GOT3 (cell line): ENCODE data around the gene RNF207.

Experiments
- DNase-seq: peaks from one replicate; lab custom pipeline; 2025; ENCODE audit warnings: mixed read lengths; lab: John Stamatoyannopoulos, UW

The RNF207 gene

DNA sequence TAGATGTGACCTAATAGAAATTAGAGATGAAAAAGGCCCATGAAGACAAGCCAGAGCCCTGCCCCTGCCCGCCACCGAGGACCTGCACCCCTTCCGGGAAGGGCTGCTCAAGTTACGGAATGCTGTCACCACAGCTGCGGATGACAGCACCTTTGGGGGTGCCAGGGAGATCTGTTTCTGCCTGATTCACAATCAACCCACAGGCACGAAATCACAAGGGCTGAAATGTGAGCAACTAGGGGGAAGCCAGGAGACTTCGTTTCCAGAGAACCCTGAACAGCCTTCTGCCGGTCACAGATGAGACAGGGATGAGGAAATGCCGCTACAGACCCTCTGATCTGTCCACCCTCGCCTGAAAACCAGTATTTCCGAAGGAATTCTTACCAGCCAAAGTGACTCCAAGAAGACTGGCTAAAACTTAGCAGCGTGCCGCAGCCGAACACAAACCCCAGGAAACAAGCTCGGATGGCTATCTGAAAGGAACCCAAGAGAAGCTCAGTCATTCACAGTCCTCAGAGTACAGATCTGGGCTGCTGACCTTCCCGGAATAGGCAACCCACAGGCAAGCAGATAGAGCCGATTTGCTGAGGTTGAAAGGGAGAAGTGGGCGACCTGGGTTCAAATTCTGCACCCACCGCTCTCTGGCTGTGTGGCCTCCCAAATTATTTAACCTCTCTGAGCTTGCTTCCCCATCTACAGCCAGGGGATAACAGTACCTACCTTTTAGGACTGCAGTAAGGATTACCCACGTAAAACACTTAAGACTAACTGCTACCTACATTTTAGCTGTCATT is 28.8 kb downstream of the RNF207 start:
- DNase-seq: no peak

DNA sequence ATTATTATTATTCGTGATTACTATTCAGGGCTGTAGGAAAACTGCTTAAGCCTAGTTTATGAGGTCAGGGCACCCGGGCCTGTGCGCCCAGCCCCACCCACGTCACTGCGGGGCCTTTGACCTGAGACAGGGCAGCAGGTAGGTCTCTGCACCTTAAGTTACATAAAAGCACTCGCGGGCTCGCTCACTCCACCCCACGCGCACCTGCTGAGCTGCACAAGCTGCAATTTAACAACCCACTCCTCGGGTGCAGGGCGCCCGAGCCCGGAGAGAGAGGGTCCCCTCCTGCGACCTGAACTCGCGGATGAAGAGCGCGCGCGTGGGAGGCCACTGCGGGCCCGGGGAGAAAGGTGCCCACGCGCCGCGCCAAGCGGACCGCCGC is 29.4 kb downstream of the RNF207 start:
- DNase-seq: no peak

DNA sequence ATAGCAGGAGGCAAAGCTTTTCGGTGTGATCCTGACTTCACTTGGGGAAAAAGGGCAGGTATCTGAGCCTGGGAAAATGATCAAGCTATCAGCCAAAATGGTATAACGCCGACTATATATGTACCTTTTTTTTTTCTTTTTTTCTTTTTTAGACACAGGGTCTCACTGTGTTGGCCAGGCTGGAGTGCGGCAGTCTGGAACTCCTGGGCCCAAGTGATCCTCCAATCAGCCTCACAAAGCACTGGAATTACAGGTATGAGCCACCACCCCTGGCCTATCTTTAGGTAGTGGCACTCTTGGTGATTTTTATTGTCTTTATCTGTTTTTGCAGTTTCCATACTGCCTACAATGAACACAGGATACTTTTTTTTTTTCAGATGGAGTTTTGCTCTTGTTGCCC is 31.2 kb downstream of the RNF207 start:
- no peak for DNase-seq

DNA sequence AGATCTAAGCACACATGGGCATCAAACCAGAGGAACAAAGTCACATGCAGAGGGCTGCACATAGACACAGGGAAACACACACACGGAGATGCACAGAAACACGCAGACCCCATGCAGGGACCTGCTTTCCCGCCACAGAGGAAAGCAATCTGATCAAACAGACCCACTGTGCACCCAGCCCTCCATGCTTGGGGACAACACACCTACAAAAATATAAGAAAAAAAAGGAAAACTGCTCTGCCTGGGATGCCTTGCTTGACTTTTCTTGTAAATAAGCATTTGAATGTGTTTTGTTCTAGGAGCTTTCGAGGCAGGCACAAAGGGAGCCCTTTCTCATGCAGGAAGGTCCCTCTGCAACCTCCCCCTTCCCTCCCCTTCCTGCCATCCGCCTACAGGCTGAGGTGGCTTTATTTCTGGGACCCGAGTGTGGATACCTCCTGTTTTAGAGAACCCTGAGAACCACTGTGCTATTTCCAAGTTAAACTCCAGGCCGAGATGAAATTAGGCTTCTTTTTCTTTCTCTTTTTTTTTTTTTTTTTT is 33.4 kb downstream of the RNF207 start:
- no peak for DNase-seq

DNA sequence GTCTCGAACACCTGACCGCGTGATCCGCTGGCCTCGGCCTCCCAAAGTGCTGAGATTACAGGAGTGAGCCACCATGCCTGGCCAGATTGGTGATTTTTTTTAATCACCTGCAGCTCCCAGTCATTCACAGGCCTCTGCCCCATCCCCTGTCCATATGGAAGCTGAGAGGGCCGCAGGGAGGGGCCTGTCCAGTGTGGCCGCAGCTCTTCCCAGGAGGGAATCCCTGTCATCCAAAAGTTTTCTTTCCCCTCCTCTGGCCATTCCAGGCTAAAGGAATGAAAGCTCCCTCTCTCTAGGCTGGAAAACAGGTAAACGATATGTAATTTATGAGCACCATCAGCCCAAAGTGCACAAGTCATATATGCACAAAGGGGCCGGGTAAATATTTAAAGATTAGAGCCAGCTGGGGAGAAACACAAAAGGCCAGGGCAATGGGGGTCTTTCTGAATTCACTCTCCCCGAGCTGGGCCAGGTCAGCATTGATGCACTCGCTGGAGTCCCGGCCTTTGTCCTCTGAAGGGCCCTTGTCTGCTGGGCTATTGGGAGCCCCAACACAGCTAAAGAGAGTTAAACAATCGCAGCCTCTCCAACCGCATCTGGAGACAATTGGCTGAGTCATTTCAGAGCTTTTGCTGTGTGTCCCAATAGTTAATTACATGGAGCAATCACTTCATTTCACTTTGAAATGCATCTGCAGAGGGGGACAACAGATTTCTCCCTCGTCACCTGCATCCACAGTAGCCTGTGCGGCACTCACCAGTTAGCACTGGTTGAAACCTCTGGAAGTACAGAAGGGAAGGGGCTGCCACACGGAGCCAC is 34.2 kb downstream of the RNF207 start:
- DNase-seq: no peak

DNA sequence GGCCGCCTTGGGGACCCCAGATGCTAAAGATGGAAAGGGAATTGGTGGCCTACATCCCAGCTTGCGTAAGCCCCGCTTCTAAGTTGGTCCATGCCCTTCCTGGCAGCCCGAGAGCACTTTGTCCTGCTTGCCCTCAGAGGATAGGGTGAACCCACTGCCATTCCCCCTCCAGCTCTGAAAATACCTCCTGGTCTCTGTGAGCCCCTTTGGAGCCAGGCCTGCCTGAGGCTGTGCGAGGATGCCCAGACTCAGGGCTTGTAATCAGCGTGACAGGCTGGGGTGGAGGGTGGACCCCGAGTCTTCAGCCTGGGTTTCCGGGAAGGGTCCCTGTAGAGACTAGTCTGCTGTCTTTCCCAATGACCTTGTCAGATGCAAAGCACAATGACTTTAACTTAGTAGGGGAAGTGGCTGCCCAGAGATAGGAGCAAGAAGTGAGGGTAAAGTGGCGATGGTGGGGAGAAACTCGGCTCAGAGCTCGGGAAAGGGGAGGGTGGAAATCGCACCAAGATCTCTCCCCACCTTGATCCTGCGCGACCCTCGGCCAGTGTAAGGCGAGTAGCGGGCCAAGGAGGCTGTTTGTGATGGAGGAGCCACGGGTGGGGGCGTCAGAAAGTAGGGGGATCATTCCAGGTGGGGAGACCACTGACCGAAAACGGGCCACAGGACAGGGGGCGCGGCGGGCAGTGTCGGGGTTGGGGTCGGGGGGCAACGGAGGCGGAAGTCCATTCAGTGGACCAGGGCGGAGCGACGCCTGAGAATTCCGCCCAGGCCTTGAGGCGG is 35.4 kb downstream of the RNF207 start:
- DNase-seq: no peak

DNA sequence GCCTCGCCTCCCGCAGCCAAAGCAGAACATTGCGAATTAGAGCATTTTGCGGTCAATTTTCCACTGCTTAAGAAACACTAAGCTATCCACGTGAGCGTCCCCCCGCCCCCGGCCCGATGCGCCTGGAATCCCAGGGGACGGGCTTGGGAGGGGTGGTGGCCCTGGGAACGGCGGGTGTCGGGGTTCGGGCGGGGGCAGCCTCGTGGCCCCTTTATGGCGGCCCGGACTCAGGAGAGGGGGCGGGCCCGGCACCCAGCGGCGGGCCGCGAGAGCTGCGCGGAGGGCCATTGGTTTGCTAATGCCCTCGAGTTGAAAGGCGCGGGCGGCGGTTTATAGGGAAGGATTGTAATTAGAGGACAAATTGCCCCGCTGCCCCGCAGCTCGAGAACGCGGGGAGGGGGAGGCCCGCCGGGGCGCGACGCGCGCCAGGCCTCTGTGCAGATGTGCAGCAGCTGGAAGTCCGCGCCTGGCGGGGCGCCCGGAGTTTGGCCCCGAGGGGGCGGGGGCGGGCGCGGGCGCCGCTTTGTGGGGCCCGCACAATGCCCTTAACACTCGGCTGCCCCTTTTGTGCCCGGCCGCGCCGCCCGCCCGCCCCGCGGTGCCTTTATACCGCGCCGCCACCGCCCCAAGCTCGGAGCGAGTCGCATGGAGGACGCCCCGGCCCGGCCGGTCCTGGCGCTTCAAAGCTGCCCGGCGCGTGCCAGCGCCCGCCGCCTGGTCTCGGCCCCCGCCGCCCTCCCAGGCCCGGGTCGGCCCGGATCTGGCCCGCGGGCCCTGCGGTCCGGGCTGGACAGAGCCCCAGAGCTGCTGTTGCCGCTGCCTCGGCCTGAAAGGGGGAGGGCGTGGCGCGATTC is 36.2 kb downstream of the RNF207 start:
- no peak for DNase-seq

DNA sequence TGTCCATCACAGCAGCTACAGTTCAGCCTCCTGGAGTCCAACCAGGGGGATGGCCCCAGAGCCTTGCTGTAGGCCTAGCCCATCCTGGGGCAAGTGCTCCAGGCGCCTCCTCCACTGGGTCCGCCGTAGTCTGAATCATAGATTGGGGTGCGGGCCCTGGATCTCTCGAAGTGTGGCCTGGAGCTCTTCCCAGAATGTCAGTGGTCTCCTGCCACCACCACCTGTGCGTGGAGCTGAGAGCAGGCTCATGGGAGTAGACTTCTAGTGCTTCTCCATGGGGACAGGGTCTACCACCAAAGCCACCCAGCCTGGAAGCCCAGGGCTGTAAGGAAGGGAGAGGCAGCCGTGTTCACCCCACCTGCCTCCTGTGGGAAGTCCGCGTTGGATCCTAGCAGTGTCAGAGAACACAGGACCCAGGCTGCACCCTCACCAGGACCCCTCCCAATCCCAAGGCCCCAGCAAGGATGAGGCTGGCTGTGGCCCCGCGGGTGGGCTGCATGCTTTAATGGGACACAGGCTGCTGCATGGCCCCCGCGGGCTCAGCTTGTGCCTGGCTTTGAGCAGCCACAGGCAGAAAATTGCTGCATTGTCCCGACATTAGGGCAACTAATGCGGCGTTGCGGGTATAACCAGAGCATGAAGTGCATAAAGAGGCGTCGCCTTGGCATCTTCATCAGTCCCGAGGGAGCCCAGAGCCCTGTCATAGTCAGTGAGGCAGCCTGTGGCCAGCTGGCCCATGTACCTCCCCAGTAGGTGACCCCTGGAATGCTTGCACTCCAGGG is 37.3 kb downstream of the RNF207 start:
- no peak for DNase-seq

DNA sequence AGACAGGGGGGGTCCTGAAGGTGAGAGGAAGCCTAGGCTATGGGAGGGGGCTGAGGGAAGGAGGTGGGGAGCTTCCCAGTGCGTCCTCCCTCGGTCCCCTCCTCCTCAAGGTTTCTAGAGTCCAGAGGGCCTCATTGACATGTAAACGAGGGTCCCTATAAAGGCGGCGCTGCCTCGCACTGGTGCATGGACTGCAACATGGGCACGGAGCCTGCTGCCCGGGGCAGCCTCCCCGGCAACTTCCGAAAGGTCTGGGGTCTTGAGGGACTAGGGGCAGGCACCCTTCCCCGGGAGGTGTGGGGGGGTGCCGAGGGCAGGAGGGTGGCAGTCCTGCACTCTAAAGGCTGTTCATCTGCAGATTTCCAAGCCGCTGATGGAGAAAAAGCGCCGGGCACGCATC is 38.1 kb downstream of the RNF207 start, which contains the start of gene HES3:
Gene HES3 (plus strand): TSS at position 187 of the 400 bp plus-strand sequence. CDS start 187 bp downstream, at position 374.
- no peak for DNase-seq

DNA sequence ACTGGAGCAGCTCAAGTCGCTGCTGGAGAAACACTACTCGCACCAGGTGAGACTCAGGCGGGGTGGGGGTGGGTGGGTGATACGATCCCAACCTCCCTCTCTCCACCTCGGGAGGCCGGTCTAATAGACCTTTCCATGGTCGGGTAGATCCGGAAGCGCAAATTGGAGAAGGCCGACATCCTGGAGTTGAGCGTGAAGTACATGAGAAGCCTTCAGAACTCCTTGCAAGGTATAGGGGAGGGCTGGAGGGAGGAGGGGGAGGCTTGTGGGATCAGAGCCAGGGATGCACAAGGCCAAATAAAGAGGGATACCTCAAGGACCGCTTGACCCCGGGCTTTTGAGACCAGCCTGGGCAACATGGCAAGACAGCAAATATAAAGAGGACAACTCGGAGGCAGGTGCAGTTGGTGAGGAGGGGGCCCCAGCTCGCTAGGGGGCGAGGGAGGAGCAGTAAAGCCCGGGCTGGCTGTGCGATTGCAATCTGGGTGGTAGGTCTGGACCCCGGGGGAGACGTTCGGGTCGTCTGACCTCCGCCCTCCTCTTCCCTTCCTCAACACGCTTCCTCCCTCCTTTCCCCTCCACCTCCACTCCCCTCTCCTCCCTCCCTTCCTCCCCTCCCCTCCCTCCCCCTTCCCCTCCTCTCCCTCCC is 38.6 kb downstream of the RNF207 start:
- no peak for DNase-seq

DNA sequence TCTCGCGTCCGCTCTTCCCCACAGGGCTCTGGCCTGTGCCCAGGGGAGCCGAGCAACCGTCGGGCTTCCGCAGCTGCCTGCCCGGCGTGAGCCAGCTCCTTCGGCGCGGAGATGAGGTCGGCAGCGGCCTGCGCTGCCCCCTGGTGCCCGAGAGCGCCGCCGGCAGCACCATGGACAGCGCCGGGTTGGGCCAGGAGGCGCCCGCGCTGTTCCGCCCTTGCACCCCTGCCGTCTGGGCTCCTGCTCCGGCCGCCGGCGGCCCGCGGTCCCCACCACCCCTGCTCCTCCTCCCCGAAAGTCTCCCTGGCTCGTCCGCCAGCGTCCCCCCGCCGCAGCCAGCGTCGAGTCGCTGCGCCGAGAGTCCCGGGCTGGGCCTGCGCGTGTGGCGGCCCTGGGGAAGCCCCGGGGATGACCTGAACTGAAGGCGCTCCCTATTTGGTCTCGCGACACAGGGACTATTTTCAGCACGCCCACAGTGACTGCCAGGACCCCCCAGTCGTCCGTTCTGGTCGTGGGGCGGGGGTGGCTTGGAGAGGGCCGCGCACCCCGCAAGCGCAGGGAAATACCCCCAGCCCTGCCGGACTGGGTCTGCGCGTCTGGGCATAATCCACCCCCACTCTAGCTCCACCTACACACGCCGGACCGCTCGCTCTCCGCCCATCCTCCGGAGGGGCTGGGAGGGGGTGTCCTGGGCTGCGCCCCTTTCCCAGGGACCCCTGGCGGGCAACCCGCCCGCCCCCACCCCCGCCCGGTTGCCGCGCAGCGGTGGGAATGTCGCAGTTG is 39.4 kb downstream of the RNF207 start:
- no peak for DNase-seq

DNA sequence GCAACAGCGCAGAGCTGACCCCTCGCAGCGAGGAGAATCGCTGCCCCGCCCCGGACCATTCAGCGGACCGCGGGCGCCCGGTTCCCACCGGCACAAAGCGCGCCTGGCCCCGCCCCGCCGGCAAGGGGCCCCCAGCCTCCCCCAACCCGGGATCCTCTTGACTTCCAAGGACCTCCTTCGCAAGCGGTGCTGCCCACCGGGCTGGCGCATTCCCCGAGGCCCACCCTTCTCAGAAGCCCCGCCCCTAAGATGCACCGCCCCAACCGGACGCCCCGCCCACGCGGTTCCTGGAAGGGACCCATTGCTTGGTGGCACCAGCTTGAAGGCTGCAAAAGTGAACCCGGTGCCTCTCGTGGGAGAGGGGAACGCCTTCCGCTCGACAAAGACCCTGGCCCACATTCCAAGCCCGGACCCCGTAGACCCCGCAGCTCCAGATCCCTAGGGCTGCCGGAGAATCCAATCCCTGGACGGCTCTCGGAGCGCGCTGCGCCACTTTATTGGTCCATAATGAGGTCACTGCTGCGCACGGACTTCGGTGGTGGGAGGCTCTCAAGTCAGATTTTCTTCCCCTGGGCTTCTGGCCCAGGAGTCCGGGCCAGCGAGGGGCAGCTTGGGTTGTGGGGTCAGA is 40.1 kb downstream of the RNF207 start:
- DNase-seq: no peak

DNA sequence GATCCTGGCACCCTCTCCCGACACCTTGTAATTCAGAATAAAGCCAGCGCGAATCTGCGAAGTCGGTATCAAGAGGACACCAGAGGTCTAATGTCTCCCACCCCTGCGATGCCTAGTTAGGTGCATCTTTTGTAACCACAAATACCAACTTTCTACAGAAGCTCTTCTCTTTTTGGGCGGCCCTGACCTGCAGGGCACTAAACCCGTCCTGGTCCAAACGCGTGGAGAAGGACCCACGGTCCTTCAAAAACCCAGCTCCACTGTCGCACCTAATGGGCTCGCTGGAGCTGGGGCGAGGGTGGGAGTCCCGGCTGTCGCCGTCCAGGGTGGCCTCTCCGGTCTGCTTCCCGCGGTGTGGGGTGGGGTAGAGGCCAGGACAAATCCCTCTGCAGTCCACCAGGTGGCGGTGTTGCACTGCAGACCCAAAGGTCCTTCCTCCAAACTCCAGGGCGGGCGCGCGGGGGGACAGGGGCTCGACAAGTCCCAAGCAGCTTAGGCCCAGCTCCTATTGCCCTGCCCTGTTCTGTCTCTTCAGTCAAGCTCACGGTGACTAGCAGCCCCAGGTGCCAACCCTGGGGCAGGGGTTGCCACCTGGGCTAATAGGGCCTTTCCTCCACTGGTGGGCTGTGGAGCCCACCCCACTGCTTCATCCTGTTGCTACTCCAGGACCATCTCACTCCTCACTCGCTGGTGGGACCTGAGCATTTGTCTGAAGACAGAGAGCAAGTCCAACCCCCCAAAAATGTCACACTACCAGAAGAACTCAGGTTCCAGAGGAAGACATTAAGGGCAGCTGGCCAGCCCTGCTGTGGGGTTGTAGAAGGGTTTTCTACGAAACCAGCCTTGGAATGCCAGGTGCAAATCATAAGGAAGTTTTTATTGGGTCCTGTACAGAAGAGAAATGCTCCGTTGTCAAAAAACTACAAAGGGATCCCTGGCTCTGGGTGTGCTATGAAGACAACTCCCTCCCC is 40.9 kb downstream of the RNF207 start:
- DNase-seq: peak; percentile 49

DNA sequence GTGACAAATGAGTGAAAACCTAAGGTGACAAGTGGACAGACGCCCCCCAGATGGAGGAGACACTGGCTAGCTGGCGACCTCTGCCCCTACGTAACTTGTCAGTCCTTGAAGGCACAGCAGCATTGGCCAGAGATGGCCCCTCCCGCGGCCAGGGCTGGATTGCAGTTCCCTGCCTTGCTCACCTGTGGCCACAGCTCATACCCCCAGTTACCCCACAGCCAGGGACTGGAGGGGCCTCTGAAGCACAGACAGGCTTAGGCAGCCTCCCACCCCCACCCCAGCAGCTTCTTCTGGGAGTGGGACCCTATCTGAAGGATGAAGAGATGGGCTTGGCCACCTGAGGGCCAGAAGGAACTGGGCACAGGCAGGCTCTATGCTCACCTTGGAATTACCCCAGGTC is 41.7 kb downstream of the RNF207 start:
- no peak for DNase-seq

DNA sequence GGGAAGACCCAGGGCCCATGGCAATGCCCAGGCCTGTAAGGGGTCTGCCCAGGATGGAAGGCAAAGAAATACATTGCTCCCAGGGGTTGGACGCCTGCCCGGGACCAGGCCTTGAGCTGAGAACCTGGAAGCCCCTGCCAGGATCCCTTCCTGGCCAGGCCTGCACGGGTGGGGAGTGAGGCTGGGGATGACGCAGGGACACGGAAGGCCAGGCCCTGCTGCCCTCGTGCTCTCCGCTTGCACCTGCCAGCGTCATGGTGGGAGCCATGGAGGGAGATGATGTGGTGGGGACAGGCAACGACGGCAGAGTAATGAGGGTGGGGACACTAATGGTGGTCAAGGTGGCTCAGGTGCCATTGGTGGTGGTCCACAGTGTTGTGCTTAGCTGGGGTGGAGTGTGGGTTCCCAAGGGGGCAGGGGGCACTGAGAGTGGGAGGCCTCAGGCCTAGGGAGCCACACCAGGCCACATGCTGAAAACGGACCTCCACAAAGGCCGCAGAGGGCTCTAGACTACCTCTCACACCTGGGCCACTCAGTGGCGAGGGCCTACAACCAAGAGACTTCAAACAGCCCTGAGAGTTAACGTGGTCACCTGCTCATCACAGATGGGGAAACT is 42.4 kb downstream of the RNF207 start:
- DNase-seq: no peak

DNA sequence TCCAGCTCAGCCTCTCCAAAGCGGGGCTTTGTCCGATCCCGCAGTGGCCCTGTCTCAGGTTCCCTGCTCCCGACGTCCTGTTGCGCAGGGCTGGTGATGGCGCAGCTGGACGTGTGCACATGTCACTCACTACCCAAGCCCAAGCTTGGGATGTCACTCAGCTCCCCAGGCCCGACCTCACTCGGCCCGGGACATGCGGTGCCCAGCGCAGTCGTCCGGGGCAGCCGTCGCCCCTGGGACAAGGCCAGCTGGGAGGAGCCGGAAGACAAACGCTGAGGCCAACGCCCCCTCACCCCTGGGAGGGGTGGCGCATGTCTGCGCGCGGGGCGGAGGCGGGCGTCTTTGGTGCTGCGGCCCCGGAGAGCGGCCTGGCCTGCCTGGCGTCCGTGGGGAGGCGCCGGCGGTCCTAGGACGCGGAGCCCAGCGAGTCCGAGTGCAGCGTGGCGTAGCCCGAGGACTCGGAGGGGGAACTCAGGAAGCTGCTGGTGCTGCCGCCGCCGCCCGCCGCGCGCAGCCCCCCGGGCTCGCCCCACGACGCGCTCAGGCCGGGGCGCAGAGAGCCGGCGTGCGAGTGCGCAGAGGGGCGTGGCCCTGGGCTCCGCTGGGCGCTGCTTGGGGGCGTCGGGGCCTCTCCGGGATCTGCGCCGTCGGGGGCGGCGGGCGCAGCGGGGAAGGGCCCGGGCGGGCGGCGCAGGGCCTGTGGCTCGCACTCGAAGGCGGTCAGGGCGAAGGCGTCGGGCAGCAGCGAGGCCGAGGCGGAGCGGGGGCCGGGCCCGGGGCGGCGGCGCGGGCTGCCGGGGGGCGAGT is 43.2 kb downstream of the RNF207 start:
- no peak for DNase-seq
